Osteocyte (in vitro differentiated cells): Measurements from ENCODE around the gene CRADD. TPM values are rescaled to one million over a fixed set of nuclear protein-coding genes. Genes with fewer than 3 reads are reported as not detected.

Experiments
- DNase-seq: peaks from one replicate; pipeline ENCODE4 v3.0.0; 2021; ENCODE audit warnings: mixed read lengths; ENCODE audit not compliant: unreplicated experiment; ENCODE audit errors: extremely low spot score
- H3K27ac Mint-ChIP-seq: one replicate; pipeline ENCODE4 v1.8.0; 2021; ENCODE audit warnings: mild to moderate bottlenecking, mixed read lengths; ENCODE audit not compliant: unreplicated experiment
- H3K27me3 Mint-ChIP-seq: one replicate; pipeline ENCODE4 v1.8.0; 2021; ENCODE audit warnings: mixed read lengths; ENCODE audit not compliant: unreplicated experiment
- H3K36me3 Mint-ChIP-seq: one replicate; pipeline ENCODE4 v1.8.0; 2021; ENCODE audit warnings: mixed read lengths; ENCODE audit not compliant: unreplicated experiment
- H3K4me1 Mint-ChIP-seq: one replicate; pipeline ENCODE4 v1.8.0; 2021; ENCODE audit warnings: mixed read lengths; ENCODE audit not compliant: unreplicated experiment
- H3K4me3 Mint-ChIP-seq: one replicate; pipeline ENCODE4 v1.8.0; 2021; ENCODE audit warnings: mild to moderate bottlenecking, moderate library complexity, mixed read lengths; ENCODE audit not compliant: unreplicated experiment
- H3K9me3 Mint-ChIP-seq: one replicate; pipeline ENCODE4 v1.8.0; 2021; ENCODE audit warnings: mixed read lengths; ENCODE audit not compliant: unreplicated experiment
- total RNA-seq: library from RNA; stranded (reverse); gene quantifications from 2 replicates; pipeline ENCODE4 v1.2.1, GENCODE V29; 2021
- TF ChIP-seq, protein P1 (sequence below): fragments of 200-600 bp; sonication (generic); IDR thresholded peaks from 2 replicates; pipeline ENCODE4 v1.5.0; 2021; ENCODE audit warnings: antibody characterized with exemption, mild to moderate bottlenecking, moderate library complexity

Gene CRADD
- total RNA-seq, 1 donor from 2014 or later: 13.8 TPM

DNA sequence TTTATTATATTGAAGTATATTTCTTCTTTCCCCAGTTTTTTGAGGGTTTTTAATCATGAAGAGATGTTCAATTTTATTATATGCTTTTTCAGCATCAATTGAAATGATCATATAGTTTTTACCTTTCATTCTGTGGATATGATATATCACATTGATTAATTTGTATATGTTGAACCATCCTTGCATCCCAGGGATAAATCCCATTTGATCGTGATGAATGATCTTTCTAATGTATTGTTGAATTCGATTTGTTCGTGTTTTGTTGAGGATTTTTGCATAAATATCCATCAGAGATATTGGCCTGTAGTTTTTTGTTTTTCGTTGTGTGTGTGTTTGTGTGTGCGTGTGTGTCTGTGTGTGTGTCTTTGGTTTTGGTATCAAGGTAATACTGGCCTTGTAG lies 196.4 kb downstream of the CRADD start:
- H3K4me1 Mint-ChIP-seq: peaks cover 10% of the 10 kb centered on the region
- no peak overlapping the region for H3K4me3 Mint-ChIP-seq
- TF ChIP-seq, protein P1, sequence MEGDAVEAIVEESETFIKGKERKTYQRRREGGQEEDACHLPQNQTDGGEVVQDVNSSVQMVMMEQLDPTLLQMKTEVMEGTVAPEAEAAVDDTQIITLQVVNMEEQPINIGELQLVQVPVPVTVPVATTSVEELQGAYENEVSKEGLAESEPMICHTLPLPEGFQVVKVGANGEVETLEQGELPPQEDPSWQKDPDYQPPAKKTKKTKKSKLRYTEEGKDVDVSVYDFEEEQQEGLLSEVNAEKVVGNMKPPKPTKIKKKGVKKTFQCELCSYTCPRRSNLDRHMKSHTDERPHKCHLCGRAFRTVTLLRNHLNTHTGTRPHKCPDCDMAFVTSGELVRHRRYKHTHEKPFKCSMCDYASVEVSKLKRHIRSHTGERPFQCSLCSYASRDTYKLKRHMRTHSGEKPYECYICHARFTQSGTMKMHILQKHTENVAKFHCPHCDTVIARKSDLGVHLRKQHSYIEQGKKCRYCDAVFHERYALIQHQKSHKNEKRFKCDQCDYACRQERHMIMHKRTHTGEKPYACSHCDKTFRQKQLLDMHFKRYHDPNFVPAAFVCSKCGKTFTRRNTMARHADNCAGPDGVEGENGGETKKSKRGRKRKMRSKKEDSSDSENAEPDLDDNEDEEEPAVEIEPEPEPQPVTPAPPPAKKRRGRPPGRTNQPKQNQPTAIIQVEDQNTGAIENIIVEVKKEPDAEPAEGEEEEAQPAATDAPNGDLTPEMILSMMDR: no peak
- H3K36me3 Mint-ChIP-seq: peaks cover 39% of the 10 kb centered on the region
- H3K27ac Mint-ChIP-seq: no peak overlapping the region
- no peak for DNase-seq
- peaks cover 63% of the 10 kb centered on the region for H3K9me3 Mint-ChIP-seq
- no peaks in the 10 kb centered on the region for H3K27me3 Mint-ChIP-seq

DNA sequence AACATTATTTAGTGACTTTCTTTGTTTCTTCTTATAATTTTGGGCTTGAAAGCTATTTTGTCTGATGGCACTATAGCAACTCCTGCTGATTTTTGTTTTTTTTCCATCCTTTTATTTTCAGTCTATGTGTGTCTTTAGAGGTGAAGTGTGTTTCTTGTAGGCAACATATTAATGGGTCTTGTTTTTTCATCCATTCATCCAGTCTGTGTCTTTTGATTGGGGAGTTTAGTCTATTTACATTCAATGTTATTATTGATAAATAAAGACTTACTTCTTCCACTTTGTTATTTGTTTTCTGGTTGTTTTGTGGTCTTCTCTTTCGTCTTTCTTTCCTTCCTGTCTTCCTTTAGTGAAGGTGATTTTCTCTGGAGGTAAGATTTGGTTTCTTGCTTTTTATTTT lies 198.0 kb downstream of the CRADD start:
- TF ChIP-seq, protein P1: no peak
- Mint-ChIP-seq H3K36me3 (peaks cover 35% of the 10 kb centered on the region), H3K27me3 (no peaks in the 10 kb centered on the region), H3K4me1 (peaks cover 3% of the 10 kb centered on the region), H3K4me3 (no peak overlapping the region), H3K27ac (no peak overlapping the region), H3K9me3 (peaks cover 56% of the 10 kb centered on the region)
- no peak for DNase-seq

DNA sequence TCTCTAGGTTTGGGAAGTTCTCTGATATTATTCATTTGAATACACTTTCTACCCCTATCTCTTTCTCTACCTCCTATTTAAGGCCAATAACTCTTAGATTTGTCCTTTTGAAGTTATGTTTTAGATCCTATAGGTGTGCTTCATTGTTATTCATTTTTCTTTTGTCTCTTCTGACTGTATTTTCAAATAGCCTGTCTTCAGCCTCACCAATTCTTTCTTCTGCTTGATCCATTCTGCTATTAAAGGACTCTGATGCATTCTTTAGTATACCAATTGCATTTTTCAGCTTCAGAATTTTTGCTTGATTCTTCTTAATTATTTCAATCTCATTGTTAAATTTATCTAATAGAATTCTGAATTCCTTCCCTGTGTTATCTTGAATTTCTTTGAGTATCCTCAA lies 199.2 kb downstream of the CRADD start:
- TF ChIP-seq, protein P1: no peak
- DNase-seq: no peak
- Mint-ChIP-seq H3K36me3 (peaks cover 34% of the 10 kb centered on the region), H3K9me3 (peaks cover 55% of the 10 kb centered on the region), H3K4me3 (no peak overlapping the region), H3K27me3 (no peaks in the 10 kb centered on the region), H3K27ac (no peak overlapping the region), H3K4me1 (peaks cover 11% of the 10 kb centered on the region)

GRCh38 chr12:93877446-93877845 lies 200.3 kb downstream of the CRADD start:
- Mint-ChIP-seq H3K4me3 (no peak overlapping the region), H3K27ac (no peak overlapping the region), H3K4me1 (peaks cover 13% of the 10 kb centered on the region), H3K27me3 (no peaks in the 10 kb centered on the region), H3K36me3 (peaks cover 26% of the 10 kb centered on the region), H3K9me3 (peaks cover 44% of the 10 kb centered on the region)
- TF ChIP-seq, protein P1: no peak
- no peak for DNase-seq

- H3K4me1 Mint-ChIP-seq: peaks cover 20% of the 10 kb centered on the region
- peaks cover 22% of the 10 kb centered on the region for H3K9me3 Mint-ChIP-seq
- DNase-seq: no peak
- no peaks in the 10 kb centered on the region for H3K27me3 Mint-ChIP-seq
- H3K36me3 Mint-ChIP-seq: peaks cover 12% of the 10 kb centered on the region
- no peak overlapping the region for H3K4me3 Mint-ChIP-seq
- TF ChIP-seq, protein P1: no peak
- no peak overlapping the region for H3K27ac Mint-ChIP-seq
Measured at GRCh38 chr12:93879476-93880421, 202.6 kb downstream of the CRADD start.
